ACC112 (cell line): ENCODE results near the gene RCOR1.
"Not testable (repeated sequence)": the region's sequence is repeated elsewhere in the genome, so short reads cannot be mapped to it uniquely, and the experiment has no call there.

Experiments used
- H2AFZ ChIP-seq: fragments of 200-600 bp; sonication (generic); one replicate; pipeline ENCODE4 v1.6.0; 2017; ENCODE audit warnings: antibody characterized with exemption, low read length; ENCODE audit not compliant: unreplicated experiment
- H3K27ac ChIP-seq: fragments of 200-600 bp; sonication (generic); 2 replicates; pipeline ENCODE4 v1.5.1; 2014; ENCODE audit warnings: low read depth, mild to moderate bottlenecking, antibody characterized with exemption, low read length, moderate library complexity
- H3K27me3 ChIP-seq: fragments of 200-600 bp; sonication (generic); 2 replicates; pipeline ENCODE4 v1.6.1; 2014; ENCODE audit warnings: mild to moderate bottlenecking, antibody characterized with exemption, low read length, moderate library complexity, mixed read lengths; ENCODE audit not compliant: insufficient read depth
- H3K36me3 ChIP-seq: fragments of 200-600 bp; sonication (generic); 2 replicates; pipeline ENCODE4 v1.6.1; 2016; ENCODE audit warnings: mild to moderate bottlenecking, antibody characterized with exemption, low read length, moderate library complexity, mixed read lengths; ENCODE audit not compliant: insufficient read depth
- H3K4me1 ChIP-seq: fragments of 200-600 bp; sonication (generic); one replicate; pipeline ENCODE4 v1.6.1; 2016; ENCODE audit warnings: low read length, mixed read lengths; ENCODE audit not compliant: insufficient read depth, unreplicated experiment, control insufficient read depth
- H3K4me3 ChIP-seq: fragments of 200-600 bp; sonication (generic); 2 replicates; pipeline ENCODE4 v1.5.1; 2014; ENCODE audit warnings: mild to moderate bottlenecking, low read depth, low read length
- H3K79me2 ChIP-seq: fragments of 200-600 bp; sonication (generic); one replicate; pipeline ENCODE4 v1.6.0; 2016; ENCODE audit warnings: low read length; ENCODE audit not compliant: control insufficient read depth, unreplicated experiment, insufficient read depth

Gene RCOR1

DNA sequence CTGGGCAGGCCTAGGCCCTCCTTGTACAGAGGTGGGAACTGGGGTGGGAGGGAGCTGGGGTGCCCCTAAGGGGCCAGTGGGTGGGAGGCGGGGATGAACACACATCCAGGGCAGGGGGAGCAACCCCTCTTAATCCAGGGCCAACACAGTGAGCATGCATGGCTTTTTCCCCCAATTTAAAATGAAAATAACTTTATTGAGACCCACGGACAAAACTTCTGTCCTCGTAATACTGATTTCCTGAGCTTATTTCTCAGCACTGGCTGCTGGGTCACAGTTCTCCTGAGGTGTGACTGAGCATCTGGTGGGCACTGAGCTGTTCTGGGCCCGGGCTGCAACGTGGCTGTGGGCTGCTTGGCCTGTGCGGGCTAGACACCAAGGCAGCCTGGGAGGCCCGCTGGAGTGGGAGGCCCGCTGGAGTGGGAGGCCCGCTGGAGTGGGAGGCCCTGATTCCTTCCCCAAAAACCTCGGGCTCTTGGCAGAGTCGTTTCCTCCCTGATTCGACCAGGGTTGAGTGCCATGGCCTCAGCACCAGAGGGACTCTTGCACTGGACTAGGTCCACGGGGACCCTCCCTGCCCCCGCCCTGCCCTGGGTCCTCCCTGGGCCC is 159.9 kb downstream of the RCOR1 start:
- Histone ChIP-seq H3K27ac (no peak overlapping the region), H3K36me3 (no peaks in the 10 kb centered on the region), H2AFZ (no peak overlapping the region)

GRCh38 chr14:102754370-102755262 is 162.2 kb downstream of the RCOR1 start:
- H3K79me2 ChIP-seq: no peaks in the 10 kb centered on the region
- no peaks in the 10 kb centered on the region for H3K27me3 ChIP-seq
- H2AFZ ChIP-seq: no peak overlapping the region
- no peak overlapping the region for H3K4me3 ChIP-seq
- H3K4me1 ChIP-seq: no peaks in the 10 kb centered on the region
- H3K27ac ChIP-seq: no peak overlapping the region
- H3K36me3 ChIP-seq: no peaks in the 10 kb centered on the region

More for the DNA sequence above, 159.9 kb downstream of the RCOR1 start:
- Histone ChIP-seq H3K4me3 (no peak overlapping the region), H3K79me2 (no peaks in the 10 kb centered on the region), H3K4me1 (no peaks in the 10 kb centered on the region), H3K27me3 (no peaks in the 10 kb centered on the region)

GRCh38 chr14:102757646-102758045 is 165.2 kb downstream of the RCOR1 start:
- H3K36me3 ChIP-seq: no peaks in the 10 kb centered on the region
- H3K4me3 ChIP-seq: no peak overlapping the region
- H2AFZ ChIP-seq: no peak overlapping the region
- H3K27ac ChIP-seq: no peak overlapping the region
- no peaks in the 10 kb centered on the region for H3K79me2 ChIP-seq
- no peaks in the 10 kb centered on the region for H3K4me1 ChIP-seq
- H3K27me3 ChIP-seq: no peaks in the 10 kb centered on the region

DNA sequence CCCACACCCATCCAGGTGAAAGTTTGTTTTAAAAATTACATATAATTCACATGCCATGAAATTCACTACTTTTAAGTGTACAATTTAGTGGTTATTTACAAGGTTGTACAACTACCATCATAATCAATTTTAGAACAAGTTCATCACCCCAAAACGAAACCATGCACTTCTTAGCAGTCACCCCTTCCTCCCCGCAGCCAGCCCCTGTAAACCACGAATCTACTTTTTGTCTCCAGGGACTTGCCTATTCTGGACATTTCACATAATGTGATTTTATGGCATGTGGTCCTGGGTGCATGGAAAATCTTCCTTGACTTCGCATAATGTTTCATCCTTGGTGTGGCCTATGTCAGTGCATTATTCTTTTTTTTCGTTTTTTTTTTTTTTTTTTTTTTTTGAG is 165.6 kb downstream of the RCOR1 start:
- no peaks in the 10 kb centered on the region for H3K27me3 ChIP-seq
- H3K27ac ChIP-seq: no peak overlapping the region

DNA sequence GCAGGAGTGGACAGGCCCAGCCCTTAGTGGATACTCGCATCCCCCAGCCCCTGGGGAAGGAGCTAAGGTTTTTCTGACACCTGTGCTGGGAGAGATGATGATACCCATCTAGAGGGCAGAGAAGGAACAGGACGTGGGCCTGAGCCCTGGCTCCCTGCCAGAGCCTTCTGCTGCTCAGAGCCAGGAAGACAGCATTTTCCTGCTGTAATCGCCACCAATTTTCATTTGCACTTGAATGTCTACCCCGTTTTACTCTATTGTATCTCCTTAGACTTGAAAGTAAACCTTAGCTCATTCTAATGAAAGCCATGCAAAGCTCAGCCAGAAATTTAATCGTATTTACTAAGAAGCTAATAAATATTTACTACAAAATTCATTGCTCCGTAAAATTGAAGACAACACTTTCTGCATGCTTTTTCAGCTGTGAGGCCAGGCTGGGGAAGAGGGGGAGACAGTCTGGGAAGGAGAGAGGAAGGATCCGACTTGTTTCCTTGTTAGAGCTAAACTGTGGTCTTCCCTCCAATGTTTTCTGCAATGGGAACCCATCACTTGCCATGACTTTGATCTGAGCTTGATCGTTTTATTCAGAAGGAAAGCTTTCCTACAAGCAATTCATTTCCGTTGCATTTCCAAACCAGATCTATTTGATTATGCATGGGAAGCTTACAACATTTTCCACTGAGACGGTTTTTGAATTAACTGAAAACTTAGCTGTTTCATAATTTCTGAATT is 167.2 kb downstream of the RCOR1 start:
- Histone ChIP-seq H3K79me2 (no peaks in the 10 kb centered on the region), H3K27ac (no peak overlapping the region), H3K4me1 (no peaks in the 10 kb centered on the region), H3K36me3 (no peaks in the 10 kb centered on the region), H3K4me3 (no peak overlapping the region), H2AFZ (no peak overlapping the region), H3K27me3 (no peaks in the 10 kb centered on the region)

More for the DNA sequence above, 165.6 kb downstream of the RCOR1 start:
- Histone ChIP-seq H3K36me3 (no peaks in the 10 kb centered on the region), H2AFZ (no peak overlapping the region), H3K4me1 (no peaks in the 10 kb centered on the region), H3K79me2 (no peaks in the 10 kb centered on the region), H3K4me3 (no peak overlapping the region)

DNA sequence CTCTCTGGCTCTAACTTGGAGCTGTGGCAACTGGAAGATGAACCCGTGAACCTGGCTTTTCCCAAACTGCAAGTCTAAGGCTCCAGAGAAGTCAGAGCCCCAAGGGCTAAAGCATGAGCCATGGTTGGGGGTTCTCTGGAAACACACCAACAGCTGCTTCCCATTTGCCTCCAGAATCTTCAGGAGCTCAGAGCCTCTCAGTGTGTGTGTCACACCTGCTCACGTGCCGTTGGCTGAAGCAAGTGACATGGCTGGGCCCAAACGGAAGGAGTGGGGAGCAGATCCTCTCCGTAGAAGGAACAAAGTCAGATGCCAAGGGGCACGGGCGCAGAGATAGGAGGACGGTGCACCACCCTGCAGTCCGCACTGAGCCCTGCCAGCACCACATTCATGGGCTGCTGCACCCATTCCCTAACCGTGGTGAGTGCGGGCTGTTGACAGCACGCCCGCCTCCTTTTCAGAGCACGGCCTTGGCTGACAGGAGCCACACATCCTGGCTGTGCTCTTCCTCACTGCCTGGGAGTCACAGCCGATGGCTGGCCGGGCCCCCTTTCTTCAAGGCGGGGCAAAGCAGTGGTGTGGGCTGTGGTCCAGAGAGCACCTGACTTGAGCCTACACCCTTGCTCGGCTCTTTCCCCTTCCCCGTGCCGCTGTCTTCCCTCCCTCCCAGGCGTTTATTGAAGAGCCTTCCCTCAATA is 168.2 kb downstream of the RCOR1 start:
- Histone ChIP-seq H3K79me2 (no peaks in the 10 kb centered on the region), H3K4me1 (no peaks in the 10 kb centered on the region), H3K27me3 (no peaks in the 10 kb centered on the region), H3K27ac (no peak overlapping the region), H3K4me3 (no peak overlapping the region), H3K36me3 (no peaks in the 10 kb centered on the region), H2AFZ (no peak overlapping the region)

GRCh38 chr14:102761206-102761605 is 168.8 kb downstream of the RCOR1 start:
- Histone ChIP-seq H3K27ac (no peak overlapping the region), H3K36me3 (no peaks in the 10 kb centered on the region), H3K27me3 (no peaks in the 10 kb centered on the region), H2AFZ (no peak overlapping the region), H3K4me1 (no peaks in the 10 kb centered on the region), H3K4me3 (no peak overlapping the region), H3K79me2 (no peaks in the 10 kb centered on the region)

- Histone ChIP-seq H2AFZ (no peak overlapping the region), H3K79me2 (no peaks in the 10 kb centered on the region), H3K4me3 (no peak overlapping the region), H3K36me3 (no peaks in the 10 kb centered on the region), H3K4me1 (no peaks in the 10 kb centered on the region), H3K27me3 (peaks cover 3% of the 10 kb centered on the region), H3K27ac (no peak overlapping the region)
Measured at GRCh38 chr14:102764220-102764671, 171.8 kb downstream of the RCOR1 start.

- H3K27ac ChIP-seq, H3K4me1 ChIP-seq, H3K27me3 ChIP-seq, H3K36me3 ChIP-seq, H3K79me2 ChIP-seq, H3K4me3 ChIP-seq, H2AFZ ChIP-seq: not testable (repeated sequence)
Measured at GRCh38 chr14:102765770-102766169, 173.3 kb downstream of the RCOR1 start.
